Astrocyte (in vitro differentiated cells and primary cell): Measurements from ENCODE around the gene INPP5A. TPM values are rescaled to one million over a fixed set of nuclear protein-coding genes. Genes with fewer than 3 reads are reported as not detected.

Experiments used
- DNase-seq: peaks from one replicate; pipeline ENCODE4 v3.0.0-alpha.2; 2010; ENCODE audit warnings: low read depth
- FAIRE-seq: peaks from 2 replicates; lab custom pipeline; 2011; peaks lifted over from hg19 to GRCh38; lab: Jason Lieb, UNC
- H2AFZ ChIP-seq: 2 replicates; pipeline ENCODE4 v1.6.0; 2012; ENCODE audit warnings: low read depth, low read length, inconsistent platforms
- H3K27ac ChIP-seq: 2 replicates; pipeline ENCODE4 v1.5.1; 2011; ENCODE audit warnings: low read depth, low read length, inconsistent platforms
- H3K27me3 ChIP-seq: 2 replicates; pipeline ENCODE4 v1.6.0; 2011; ENCODE audit warnings: low read length, inconsistent platforms; ENCODE audit not compliant: insufficient read depth
- H3K36me3 ChIP-seq: 2 replicates; pipeline ENCODE4 v1.5.1; 2011; ENCODE audit warnings: low read length, inconsistent platforms; ENCODE audit not compliant: insufficient read depth
- H3K4me1 ChIP-seq: 2 replicates; pipeline ENCODE4 v1.5.1; 2011; ENCODE audit warnings: low read length, inconsistent platforms; ENCODE audit not compliant: insufficient read depth
- H3K4me2 ChIP-seq: 2 replicates; pipeline ENCODE4 v1.6.0; 2012; ENCODE audit warnings: low read length, inconsistent platforms
- H3K4me3 ChIP-seq: 2 replicates; pipeline ENCODE4 v1.5.1; 2011; ENCODE audit warnings: low read depth, mild to moderate bottlenecking, low read length, inconsistent platforms; ENCODE audit not compliant: insufficient read depth
- H3K79me2 ChIP-seq: 2 replicates; pipeline ENCODE4 v1.6.0; 2012; ENCODE audit warnings: mild to moderate bottlenecking, low read length, inconsistent platforms; ENCODE audit not compliant: insufficient read depth
- H3K9ac ChIP-seq: 2 replicates; pipeline ENCODE4 v1.6.0; 2012; ENCODE audit warnings: mild to moderate bottlenecking, low read length, inconsistent platforms
- H3K9me3 ChIP-seq: 2 replicates; pipeline ENCODE4 v1.5.1; 2012; ENCODE audit warnings: low read depth, mild to moderate bottlenecking, low read length, inconsistent platforms; ENCODE audit not compliant: insufficient read depth
- H4K20me1 ChIP-seq: 2 replicates; pipeline ENCODE4 v1.6.0; 2012; ENCODE audit warnings: low read length, inconsistent platforms; ENCODE audit not compliant: insufficient read depth
- H3K27ac Mint-ChIP-seq: one replicate; pipeline ENCODE4 v1.8.0; 2021; ENCODE audit warnings: mild to moderate bottlenecking, mixed read lengths; ENCODE audit not compliant: unreplicated experiment
- H3K27me3 Mint-ChIP-seq: one replicate; pipeline ENCODE4 v1.8.0; 2021; ENCODE audit warnings: low read depth, mixed read lengths; ENCODE audit not compliant: unreplicated experiment
- H3K36me3 Mint-ChIP-seq: one replicate; pipeline ENCODE4 v1.8.0; 2021; ENCODE audit warnings: low read depth, mixed read lengths; ENCODE audit not compliant: unreplicated experiment
- H3K4me1 Mint-ChIP-seq: one replicate; pipeline ENCODE4 v1.8.0; 2021; ENCODE audit warnings: low read depth, mixed read lengths; ENCODE audit not compliant: unreplicated experiment
- H3K4me3 Mint-ChIP-seq: one replicate; pipeline ENCODE4 v1.8.0; 2021; ENCODE audit warnings: mild to moderate bottlenecking, moderate library complexity, mixed read lengths; ENCODE audit not compliant: unreplicated experiment
- H3K9me3 Mint-ChIP-seq: one replicate; pipeline ENCODE4 v1.8.0; 2021; ENCODE audit warnings: mild to moderate bottlenecking, mixed read lengths; ENCODE audit not compliant: unreplicated experiment
- CTCF ChIP-seq: IDR thresholded peaks from 2 replicates; pipeline ENCODE4 v1.5.1; 2011; ENCODE audit warnings: low read depth, mild to moderate bottlenecking, inconsistent platforms, low read length, moderate library complexity; ENCODE audit not compliant: insufficient read depth
- EZH2 ChIP-seq: IDR thresholded peaks from 2 replicates; pipeline ENCODE4 v1.6.1; 2012; ENCODE audit warnings: mild to moderate bottlenecking, low read length, inconsistent platforms; ENCODE audit not compliant: insufficient read depth
- total RNA-seq: library from RNA; stranded (reverse); gene quantifications from 2 replicates; pipeline ENCODE4 v1.2.1, GENCODE V29; 2021

The INPP5A gene
- total RNA-seq, 1 donor from 2014 or later: 39.1 TPM

- H3K9me3 ChIP-seq: peaks cover 12% of the 10 kb centered on the region
- H3K4me3 Mint-ChIP-seq: no peak overlapping the region
- H3K79me2 ChIP-seq: no peaks in the 10 kb centered on the region
- H3K36me3 Mint-ChIP-seq: peaks cover 35% of the 10 kb centered on the region
- no peak overlapping the region for H3K27ac ChIP-seq
- no peak overlapping the region for H3K27ac Mint-ChIP-seq
- H3K4me3 ChIP-seq: no peak overlapping the region
- H3K9me3 Mint-ChIP-seq: peaks cover 16% of the 10 kb centered on the region
- H3K4me1 ChIP-seq: no peaks in the 10 kb centered on the region
- H3K36me3 ChIP-seq: peaks cover 3% of the 10 kb centered on the region
- H3K9ac ChIP-seq: no peak overlapping the region
- H4K20me1 ChIP-seq: peaks cover 8% of the 10 kb centered on the region
- no peak overlapping the region for H2AFZ ChIP-seq
- TF ChIP-seq EZH2 (no peak), CTCF (no peak)
- FAIRE-seq (no peak), DNase-seq (no peak)
- no peaks in the 10 kb centered on the region for H3K4me1 Mint-ChIP-seq
- no peaks in the 10 kb centered on the region for H3K27me3 Mint-ChIP-seq
- no peaks in the 10 kb centered on the region for H3K27me3 ChIP-seq
- H3K4me2 ChIP-seq: no peak overlapping the region
These were observed 168.4 kb downstream of the INPP5A start for GRCh38 chr10:132705943-132706342.

GRCh38 chr10:132706701-132707100 lies 169.1 kb downstream of the INPP5A start:
- no peaks in the 10 kb centered on the region for H3K4me1 ChIP-seq
- H2AFZ ChIP-seq: no peak overlapping the region
- H3K79me2 ChIP-seq: no peaks in the 10 kb centered on the region
- H3K9ac ChIP-seq: no peak overlapping the region
- no peaks in the 10 kb centered on the region for H3K27me3 ChIP-seq
- TF ChIP-seq EZH2 (no peak), CTCF (no peak)
- FAIRE-seq: no peak
- no peak overlapping the region for H3K27ac Mint-ChIP-seq
- H3K4me1 Mint-ChIP-seq: no peaks in the 10 kb centered on the region
- no peak overlapping the region for H3K27ac ChIP-seq
- DNase-seq: no peak
- peaks cover 34% of the 10 kb centered on the region for H3K36me3 Mint-ChIP-seq
- H3K9me3 ChIP-seq: peaks cover 12% of the 10 kb centered on the region
- H3K4me3 ChIP-seq: no peak overlapping the region
- no peaks in the 10 kb centered on the region for H3K27me3 Mint-ChIP-seq
- H3K36me3 ChIP-seq: peaks cover 2% of the 10 kb centered on the region
- no peak overlapping the region for H3K4me3 Mint-ChIP-seq
- H3K4me2 ChIP-seq: no peak overlapping the region
- H4K20me1 ChIP-seq: peaks cover 9% of the 10 kb centered on the region
- peaks cover 16% of the 10 kb centered on the region for H3K9me3 Mint-ChIP-seq

- Mint-ChIP-seq H3K4me1 (no peaks in the 10 kb centered on the region), H3K27ac (no peak overlapping the region), H3K9me3 (peaks cover 16% of the 10 kb centered on the region), H3K36me3 (peaks cover 32% of the 10 kb centered on the region), H3K4me3 (no peak overlapping the region), H3K27me3 (no peaks in the 10 kb centered on the region)
- FAIRE-seq (no peak), DNase-seq (no peak)
- Histone ChIP-seq H3K4me2 (no peak overlapping the region), H3K36me3 (peaks cover 2% of the 10 kb centered on the region), H3K9me3 (peaks cover 12% of the 10 kb centered on the region), H3K4me3 (no peak overlapping the region), H4K20me1 (peaks cover 15% of the 10 kb centered on the region), H2AFZ (no peak overlapping the region), H3K27ac (no peak overlapping the region), H3K27me3 (no peaks in the 10 kb centered on the region), H3K9ac (no peak overlapping the region), H3K79me2 (no peaks in the 10 kb centered on the region), H3K4me1 (no peaks in the 10 kb centered on the region)
- no peak for TF ChIP-seq EZH2
- no peak for TF ChIP-seq CTCF
These were observed 169.7 kb downstream of the INPP5A start for GRCh38 chr10:132707121-132707775.
